HG02763 (cell line): ENCODE results near the gene ZCCHC10.

ENCODE experiments used
- ATAC-seq: cut with Tn5 transposase; IDR thresholded peaks from one replicate; pipeline ENCODE4 v1.9.1; 2021; ENCODE audit warnings: mild to moderate bottlenecking, moderate library complexity; ENCODE audit not compliant: unreplicated experiment

ZCCHC10 gene

DNA sequence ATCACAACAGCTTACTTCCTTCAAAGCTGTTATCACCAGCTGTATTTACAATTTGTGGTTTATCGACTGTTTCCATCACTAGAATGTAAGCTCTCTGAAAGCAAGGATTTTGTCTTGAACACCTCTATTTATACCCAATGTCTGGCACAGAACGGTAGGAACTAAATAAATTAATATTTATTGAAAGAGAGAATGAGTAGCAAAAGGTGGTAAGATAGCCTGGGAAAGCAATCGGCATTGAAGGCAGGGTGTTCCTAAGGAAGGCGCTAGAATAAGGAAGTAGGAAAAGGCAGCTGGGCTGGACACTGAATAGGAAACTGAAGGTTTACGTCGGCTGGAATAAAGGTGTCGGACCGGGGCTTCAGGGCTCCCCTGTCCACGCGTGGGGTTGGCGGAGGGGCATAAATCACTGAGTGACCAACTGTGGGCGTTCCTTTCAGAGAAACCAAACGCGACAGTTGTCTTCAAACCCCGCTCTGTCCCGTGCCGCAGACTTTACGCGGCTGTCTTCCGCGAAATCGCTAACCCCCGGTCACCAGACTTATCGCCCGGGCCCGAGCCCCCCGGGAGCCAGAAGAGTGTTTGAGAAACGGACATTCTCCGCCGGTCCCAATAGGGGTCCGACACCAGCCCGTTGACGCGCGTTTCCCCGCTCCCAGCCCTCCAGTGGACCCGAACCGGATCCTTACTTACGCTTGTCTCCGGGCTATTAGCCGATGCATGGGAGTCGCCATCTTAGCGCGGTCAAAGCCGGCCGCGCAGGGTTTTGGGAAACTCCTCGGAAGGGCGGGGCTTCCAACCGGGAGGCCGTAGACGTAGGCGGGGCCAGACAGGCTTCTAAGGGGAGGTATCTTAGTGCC, at the start of gene ZCCHC10:
Gene ZCCHC10 (minus strand): TSS at position 746 of the 860 bp plus-strand sequence. CDS start 12 bp downstream, at position 734.
- ATAC-seq, result peak; percentile 96

DNA sequence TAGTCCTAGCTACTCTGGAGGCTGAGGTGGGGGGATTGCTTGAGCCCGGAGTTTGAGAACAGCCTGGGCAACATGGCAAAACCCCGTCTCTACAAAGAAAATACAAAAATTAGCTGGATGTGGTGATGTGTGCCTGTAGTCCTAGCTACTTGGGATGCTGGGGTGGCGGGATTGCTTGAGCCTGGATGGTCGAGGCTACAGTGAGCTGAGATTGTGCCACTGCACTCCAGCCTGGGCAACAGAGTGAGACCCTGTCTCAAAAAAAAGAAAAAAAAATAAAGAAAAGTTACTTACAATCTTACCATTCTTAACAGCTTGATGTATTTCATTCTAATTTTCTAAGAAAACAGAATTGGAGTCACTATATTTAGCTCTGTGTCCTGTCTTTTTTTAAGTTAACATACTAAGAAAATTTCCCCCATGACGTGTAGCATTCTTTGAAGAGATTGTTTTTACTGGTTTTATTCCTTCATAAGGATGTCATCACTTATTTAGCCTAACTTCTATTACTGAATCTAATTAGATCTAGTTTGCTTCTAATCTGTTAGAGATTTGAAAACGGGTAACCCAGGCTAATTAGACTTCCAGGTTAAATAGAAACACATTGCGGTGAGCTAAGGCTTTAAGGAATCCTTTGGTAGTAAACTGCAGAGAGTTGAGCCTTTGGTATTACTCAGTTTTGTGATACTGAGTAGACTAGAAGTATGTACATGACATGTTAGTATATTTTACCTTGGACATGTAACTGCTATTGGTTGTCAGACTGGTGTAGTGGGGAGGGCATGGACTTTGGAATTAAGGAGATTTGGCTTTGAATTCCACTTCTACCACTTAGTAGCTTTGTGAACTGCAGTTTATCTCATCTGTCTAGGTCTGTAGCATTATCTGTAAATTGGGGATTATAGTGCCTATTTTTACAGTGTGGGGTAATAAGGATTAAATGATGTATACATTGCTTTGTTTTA, 49.5 kb upstream of the ZCCHC10 start:
- ATAC-seq, result no peak

DNA sequence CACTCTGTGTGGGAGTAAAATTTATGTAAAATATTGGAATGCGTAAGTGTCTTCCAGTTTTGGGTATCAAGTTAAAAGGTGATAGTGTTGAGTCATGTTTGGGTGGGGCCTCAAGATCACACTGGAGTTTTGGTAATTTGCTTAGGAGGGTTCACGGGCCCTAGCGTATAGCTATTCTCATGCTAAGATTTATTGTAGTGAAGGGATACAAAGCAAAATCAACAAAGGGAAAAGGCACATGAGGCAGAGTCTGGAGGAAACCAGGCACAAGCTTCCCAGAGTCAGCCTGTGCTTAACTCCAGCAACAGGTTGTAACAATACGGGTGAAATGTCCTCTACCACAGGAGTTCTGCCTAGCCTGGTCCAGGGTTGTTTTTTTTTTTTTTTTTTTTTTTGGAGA, 45.7 kb upstream of the ZCCHC10 start:
- no peak for ATAC-seq

DNA sequence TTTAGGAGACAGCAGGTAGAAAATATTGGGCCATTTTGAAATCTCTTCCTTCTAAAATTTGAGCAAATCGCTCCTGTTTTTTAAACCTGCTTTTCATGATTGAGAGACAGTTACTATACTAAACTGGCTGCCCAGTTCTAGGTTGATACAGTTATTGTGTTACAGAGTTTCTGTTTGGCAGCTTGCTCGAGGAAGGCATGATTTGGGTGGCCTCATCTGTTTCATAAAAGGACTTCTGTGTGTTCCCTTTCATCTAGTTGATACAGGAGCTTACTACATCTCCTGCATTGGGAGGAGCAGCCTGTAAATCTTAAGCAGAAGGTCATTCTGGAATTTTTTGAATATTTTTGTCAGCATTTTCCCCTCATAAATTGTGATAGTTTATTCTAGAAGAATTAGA, 39.7 kb upstream of the ZCCHC10 start:
- no peak for ATAC-seq

DNA sequence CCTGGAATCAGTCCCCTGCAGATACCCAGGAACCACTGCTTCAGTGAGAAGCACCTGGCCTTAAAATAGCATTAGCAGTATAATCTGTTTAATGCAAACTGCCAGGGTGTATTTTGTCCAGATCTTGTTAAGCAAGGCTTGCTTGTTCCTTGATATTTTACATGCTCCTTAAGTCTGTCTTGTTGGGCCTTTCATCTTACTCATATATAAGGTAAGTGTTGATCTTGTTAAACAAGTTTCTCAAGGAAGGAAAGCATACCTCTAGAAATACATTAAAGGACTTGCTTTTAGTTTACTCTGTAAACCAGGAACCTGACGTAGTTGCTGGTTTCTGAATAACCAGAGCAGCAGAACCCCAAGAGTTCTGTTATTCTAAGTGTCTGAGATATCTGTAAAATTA, 39.1 kb upstream of the ZCCHC10 start:
- ATAC-seq, result no peak

DNA sequence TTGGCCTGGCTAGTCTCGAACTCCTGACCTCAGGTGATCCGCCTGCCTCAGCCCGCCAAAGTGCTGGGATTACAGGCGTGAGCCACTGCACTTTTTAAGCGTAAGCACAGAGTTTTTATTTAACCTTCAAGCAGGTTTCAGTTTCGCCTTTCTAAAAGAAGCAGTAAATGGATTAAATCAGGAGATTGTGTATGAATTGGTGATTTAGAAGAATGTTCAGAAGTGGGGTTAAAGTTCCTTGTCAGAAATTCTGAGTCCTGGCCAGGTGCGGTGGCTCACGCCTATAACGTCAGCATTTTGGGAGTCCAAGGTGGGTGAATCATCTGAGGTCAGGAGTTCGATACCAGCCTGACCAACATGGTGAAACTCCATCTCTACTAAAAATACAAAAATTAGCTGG, 37.6 kb upstream of the ZCCHC10 start:
- no peak for ATAC-seq

DNA sequence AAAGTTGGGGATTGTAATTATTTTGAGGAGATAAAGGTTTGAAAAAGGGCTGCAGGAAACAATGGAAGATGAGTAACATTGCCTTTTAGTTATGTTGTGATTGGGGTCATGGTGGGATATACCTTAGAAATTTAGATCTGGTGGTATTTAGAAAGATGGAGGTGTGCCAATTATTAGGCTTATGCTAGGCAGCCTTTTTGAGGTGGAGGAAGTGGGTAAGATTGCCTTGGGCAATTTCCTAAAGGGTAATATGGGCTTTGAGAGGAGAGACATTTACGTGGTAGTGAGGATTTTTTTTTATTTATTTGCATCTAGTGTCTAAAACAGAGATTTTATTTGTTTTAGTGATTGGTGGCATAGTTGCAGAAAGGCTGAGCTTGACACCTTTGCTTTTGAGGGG, 35.9 kb upstream of the ZCCHC10 start:
- ATAC-seq, result no peak

DNA sequence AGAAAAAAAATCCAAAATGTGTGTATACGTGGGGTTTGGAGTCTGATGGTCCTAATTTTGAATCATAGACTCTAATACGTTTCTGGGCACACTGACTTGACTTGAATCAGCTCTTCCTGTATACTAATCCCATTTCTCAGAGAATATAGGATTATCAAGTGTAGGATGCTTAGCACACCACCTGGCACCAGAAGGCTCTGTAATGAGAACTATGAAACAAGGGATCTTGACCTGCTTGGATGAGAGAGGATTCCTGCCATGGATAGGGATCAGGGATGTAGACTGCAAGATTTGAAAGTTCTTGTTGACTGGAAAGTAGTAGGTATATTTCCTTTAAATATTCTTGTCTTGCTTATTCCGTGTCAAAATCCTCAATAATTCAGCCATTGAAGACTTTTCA, 33.3 kb upstream of the ZCCHC10 start:
- no peak for ATAC-seq

DNA sequence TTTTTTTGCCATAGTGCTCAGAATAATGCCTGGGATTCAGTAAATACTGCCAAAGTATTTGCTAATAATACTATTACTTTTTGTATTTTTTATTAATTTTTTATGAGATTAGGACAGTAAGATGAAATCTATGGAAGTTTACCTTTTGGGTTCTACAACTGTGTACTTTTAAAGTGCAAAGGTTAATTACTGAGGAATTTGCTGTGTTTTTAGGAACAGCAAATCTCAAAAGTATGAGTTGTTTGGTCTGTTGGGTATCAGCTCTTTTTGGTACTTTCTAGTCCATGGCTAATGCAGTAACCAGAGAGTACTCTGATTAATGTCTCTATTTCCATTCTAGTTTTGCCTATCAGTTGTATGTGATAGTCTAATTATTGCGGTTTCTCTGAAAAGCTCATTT, 30.5 kb upstream of the ZCCHC10 start:
- ATAC-seq, result no peak

DNA sequence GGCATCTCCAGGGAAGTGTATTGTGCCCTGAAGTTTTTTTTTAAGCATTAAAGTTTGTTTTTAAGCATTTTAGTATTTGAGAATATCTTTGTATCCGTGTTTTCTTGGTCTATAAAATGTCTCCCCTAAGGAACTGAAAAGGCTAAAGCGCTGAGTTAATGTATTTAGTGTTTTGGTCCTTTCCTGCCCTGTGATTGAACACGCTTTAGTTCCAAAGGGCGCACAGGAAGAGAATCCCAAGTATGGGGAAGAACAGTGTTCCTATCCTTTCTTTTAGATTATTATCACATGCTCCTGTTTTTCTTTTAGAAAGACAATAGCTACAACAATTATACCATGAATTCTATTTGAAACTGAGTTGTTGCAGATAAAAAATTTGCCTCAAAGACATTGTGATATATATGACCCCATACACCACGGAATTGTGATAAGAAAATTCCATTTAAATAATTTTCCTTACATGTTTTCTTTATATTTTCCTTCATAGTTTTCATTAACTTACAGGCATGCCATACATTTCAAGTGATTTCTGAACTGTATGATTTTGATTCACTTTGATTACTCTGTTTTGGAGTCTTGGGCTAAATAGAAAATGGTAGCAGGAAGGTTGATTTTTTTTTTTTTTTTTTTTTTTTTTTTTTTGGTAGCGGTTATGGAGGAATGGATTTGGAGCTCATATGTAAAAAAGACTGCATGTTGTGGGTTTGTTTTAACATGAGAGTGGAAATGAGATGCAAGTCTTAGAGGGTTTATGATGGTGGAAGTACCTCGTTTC, 28.5 kb upstream of the ZCCHC10 start:
- no peak for ATAC-seq

DNA sequence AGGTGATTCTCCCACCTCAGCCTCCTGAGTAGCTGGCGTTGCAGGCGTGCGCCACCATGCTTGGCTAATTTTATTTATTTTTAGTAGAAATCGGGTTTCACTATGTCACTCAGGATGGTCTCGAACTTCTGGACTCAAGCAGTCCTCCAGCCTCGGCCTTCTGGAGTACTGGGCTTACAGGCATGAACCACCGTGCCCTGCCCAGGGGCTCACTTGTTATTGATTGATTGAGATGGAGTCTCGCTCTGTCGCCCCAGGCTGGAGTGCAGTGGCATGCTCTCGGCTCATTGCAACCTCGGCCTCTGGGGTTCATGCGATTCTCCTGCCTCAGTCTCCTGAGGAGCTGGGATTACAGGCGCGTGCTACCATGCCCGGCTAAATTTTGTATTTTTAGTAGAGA, 27.1 kb upstream of the ZCCHC10 start:
- ATAC-seq, result no peak

DNA sequence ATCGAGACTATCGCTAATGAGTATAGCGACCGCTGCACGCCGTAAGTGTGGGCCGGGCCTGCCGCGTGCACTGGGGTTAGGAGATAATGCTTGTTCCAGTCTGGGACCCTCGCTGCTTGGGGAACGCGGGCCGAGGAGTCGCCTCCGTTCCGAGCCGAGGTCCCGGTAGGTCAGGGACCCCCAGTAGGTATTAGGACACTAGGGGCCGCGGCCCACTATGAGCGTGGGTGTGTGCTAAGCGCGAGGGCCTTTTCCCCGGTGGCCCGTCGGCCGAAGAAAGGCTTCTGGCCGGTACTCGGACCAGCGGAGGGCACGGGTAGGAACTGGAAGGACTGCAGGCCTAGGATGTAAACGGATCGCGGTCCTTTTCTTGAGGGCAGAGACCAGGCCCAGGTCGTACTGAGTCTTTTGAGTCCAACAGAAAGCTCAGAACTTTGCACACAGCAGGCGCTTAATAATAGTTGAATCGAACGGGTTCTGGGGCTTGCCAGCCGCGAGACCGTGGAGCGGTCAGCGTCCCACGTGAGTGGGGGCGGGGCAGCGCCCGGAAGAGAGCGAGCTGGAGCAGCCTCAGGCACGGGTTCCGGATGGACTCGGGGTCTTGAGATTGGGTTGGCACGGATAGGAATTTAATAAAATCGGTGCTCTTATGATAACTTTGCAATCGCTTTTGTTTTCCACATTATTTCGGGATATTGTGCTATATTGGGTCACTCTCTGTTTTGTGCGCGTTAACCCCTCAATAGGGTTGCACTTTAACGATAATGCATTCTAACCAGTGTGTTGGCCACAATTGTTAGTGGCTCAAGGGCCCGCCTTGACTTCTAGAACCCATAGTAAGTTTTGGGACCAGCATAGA, 26.2 kb upstream of the ZCCHC10 start:
- peak; percentile 22 for ATAC-seq

DNA sequence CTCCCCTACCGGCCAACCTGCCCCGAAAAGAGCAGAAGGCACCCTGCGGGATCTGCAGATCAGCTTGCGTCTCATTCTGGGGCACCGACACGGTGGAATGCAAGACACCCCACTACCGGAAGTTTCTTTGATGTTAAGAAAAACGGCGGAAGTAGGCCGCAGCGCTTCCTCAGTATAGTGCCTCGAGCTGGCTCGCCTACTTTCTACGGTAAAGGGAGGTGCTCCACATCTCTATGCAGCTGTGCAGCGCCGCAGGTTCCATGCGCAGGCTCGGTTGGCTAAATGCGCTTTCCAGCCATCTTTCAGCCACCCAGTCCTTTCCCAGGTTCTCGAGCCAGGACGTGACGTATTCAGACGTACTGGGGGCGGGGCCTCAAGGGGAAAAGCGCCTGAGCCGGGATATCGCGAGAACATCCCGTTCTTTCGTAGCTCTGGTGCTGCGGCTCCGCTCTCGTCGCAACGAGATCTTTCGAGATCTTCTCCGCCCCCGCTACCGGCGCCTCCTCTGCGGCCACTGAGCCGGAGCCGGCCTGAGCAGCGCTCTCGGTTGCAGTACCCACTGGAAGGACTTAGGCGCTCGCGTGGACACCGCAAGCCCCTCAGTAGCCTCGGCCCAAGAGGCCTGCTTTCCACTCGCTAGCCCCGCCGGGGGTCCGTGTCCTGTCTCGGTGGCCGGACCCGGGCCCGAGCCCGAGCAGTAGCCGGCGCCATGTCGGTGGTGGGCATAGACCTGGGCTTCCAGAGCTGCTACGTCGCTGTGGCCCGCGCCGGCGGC, 25.4 kb upstream of the ZCCHC10 start, which contains the start of gene HSPA4:
Gene HSPA4 (plus strand): TSS at position 472 of the 775 bp plus-strand sequence. CDS start 238 bp downstream, at position 710.
- ATAC-seq, result peak; percentile 79

DNA sequence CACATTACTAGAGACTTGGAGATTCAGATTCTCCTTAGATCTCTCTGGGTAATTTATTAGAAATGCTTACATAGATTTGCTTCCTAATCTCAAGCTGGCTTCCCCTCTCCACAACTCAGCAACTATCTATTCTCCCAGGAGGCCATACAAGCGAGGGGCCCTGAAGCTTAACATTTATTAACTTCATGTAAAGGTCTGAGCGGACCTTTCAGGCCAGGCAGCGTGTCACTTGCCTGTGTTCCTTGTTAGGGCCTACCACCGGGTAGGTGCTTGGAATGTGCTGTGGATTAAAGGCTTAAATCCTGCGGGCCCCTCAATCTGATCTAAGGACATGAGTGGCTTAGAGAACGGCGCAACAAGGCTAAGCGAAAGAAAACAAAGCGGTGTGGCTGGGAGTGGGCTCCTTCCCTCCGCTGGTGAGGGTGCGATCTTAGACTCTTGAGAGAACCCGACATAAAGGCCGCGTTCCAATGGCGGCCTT, 24.8 kb upstream of the ZCCHC10 start:
- no peak for ATAC-seq

DNA sequence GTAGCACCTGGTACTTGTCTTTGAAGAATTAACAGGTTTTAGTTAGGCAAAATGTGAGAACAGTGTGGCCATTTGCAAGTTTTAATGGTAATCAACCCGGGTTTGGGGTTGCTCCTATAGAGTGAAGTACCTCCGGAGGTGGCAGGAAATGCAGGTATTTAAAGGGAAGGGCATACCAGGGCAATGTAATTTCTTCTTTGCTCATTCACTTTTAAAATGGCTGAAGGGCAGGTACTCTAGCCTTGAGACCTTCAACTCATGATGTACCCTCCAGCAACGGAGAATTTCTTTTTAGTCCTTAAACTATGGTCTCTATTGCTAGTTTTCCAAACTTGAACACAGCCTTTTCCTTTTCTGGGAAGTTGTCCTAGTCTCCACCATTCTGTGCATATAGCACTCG, 24.2 kb upstream of the ZCCHC10 start:
- no peak for ATAC-seq

DNA sequence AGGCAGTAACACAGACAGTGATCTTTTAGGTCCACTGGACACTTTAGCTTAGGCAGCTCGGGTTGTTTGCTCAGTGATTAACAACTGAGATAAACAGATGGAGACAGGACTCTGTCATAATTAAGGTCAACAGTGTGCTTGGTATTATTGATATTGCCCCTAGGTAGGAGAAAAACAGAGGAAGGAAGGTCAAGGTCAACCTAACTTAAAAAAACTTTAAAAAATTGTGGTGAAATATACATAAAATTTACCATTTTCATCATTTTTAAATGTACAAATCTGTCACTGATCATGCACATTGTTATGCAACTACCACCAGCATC, 23.3 kb upstream of the ZCCHC10 start:
- no peak for ATAC-seq

DNA sequence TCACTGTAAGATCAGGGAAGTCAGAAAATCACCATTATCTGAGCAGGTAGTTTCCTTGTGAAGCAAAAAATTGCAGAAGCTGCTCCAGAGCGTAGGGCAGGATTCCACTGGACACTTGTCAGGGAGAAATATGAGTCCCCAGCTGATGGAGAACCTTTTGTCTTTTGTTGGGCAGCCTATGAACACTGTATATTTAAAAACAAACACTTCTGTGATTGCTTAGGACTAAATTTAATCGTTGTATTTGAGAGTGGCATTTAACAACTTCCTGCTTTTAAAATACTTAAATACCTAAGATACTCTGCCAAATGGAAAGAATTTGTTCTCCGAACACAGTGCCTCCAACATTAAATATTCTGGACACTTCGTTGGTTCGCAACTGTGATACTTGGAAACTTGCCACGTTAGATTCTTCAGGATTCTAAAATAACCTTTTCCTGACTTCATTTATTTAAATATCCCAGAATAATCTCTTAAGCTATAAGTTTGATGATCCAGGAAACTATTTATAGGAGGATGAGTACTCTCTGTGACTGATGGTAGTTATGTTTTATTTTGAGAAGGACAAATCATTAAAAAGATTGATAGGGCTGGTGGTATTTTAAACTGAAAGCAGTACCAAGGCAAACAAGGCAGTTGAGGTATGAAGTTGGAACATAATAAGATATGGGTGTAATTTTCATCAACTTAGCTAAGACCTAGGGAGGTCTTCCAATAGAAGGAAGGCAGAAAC, 22.8 kb upstream of the ZCCHC10 start:
- ATAC-seq, result no peak

DNA sequence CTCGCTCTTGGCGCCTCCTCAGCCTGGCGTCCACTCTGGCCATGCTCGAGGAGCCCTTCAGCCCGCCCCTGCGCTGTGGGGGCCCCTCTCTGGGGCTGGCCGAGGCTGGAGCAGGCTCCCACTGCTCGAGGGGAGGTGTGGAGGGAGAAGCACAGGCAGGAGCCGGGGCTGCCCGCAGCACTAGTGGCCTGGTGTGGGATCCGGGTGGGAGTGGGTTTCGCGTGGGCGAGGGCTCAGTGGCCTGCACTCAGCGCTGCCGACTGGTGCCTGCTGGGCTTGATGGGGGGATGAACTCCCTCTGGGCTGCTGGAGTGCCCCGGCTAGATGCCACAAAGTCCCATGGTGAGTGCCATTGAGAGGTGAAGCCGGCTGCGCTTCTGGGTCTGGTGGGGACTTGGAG, 21.1 kb upstream of the ZCCHC10 start:
- ATAC-seq, result no peak
